ENCODE results near the gene AK1. TPM values are rescaled to one million over a fixed set of nuclear protein-coding genes. Genes with fewer than 3 reads are reported as not detected.
A peak's percentile ranks its signal among the peaks of the same experiment; 100 is the strongest.

The AK1 gene
- total RNA-seq, 1 experiment from 2014 or later, result 35.8 TPM

- ChIA-PET CTCF (no interaction called here), POLR2A (ENCODE audit: low non-redundant PET) (no interaction called here)
- no peak for DNase-seq (ENCODE audit: low spot score)
- Histone ChIP-seq H3K27me3 (replicated peaks; ENCODE audit: insufficient read depth, low read depth, low read length, poor library complexity) (no peaks in the 10 kb centered on the region), H3K27ac (ENCODE audit: low read depth, low read length, poor library complexity, severe bottlenecking) (no peak overlapping the region), H3K4me3 (ENCODE audit: low read depth, low read length, poor library complexity, severe bottlenecking) (no peak overlapping the region), H3K4me1 (ENCODE audit: insufficient read depth, low read length, poor library complexity, severe bottlenecking) (peaks cover 5% of the 10 kb centered on the region), H3K36me3 (ENCODE audit: insufficient read depth, low read length, poor library complexity, severe bottlenecking) (peaks cover 67% of the 10 kb centered on the region), H3K9me3 (ENCODE audit: low read depth, low read length, poor library complexity, severe bottlenecking) (peaks cover 15% of the 10 kb centered on the region)
- no peak for TF ChIP-seq EZH2 (IDR thresholded peaks at IDR 0.05; ENCODE audit: borderline replicate concordance, low read depth, low read length, poor library complexity, severe bottlenecking)
- intact Hi-C loops (cut with micrococcal nuclease; ENCODE audit: unreplicated experiment), result no loop called here
- BruUV-seq (replicated peaks), result no TSS peak
Observed at GRCh38 chr9:127892831-127893230, 15.4 kb upstream of the AK1 start.

- H3K36me3 ChIP-seq (ENCODE audit: insufficient read depth, low read length, poor library complexity, severe bottlenecking), result peaks cover 63% of the 10 kb centered on the region
- H3K4me3 ChIP-seq (ENCODE audit: low read depth, low read length, poor library complexity, severe bottlenecking), result no peak overlapping the region
- TF ChIP-seq EZH2 (IDR thresholded peaks at IDR 0.05; ENCODE audit: borderline replicate concordance, low read depth, low read length, poor library complexity, severe bottlenecking), result no peak
- BruUV-seq (replicated peaks), result no TSS peak
- no peaks in the 10 kb centered on the region for H3K27me3 ChIP-seq (replicated peaks; ENCODE audit: insufficient read depth, low read depth, low read length, poor library complexity)
- H3K9me3 ChIP-seq (ENCODE audit: low read depth, low read length, poor library complexity, severe bottlenecking), result peaks cover 11% of the 10 kb centered on the region
- DNase-seq (ENCODE audit: low spot score), result no peak
- POLR2A ChIA-PET (ENCODE audit: low non-redundant PET), result no interaction called here
- H3K4me1 ChIP-seq (ENCODE audit: insufficient read depth, low read length, poor library complexity, severe bottlenecking), result peaks cover 10% of the 10 kb centered on the region
- CTCF ChIA-PET, result no interaction called here
- H3K27ac ChIP-seq (ENCODE audit: low read depth, low read length, poor library complexity, severe bottlenecking), result no peak overlapping the region
- intact Hi-C loops (cut with micrococcal nuclease; ENCODE audit: unreplicated experiment), result no loop called here
Observed at GRCh38 chr9:127890053-127890452, 12.6 kb upstream of the AK1 start.

GRCh38 chr9:127887792-127888191 lies 10.3 kb upstream of the AK1 start:
- CTCF ChIA-PET, result no interaction called here
- peaks cover 40% of the 10 kb centered on the region for H3K36me3 ChIP-seq (ENCODE audit: insufficient read depth, low read length, poor library complexity, severe bottlenecking)
- peak; percentile 34 for DNase-seq (ENCODE audit: low spot score)
- H3K27me3 ChIP-seq (replicated peaks; ENCODE audit: insufficient read depth, low read depth, low read length, poor library complexity), result no peaks in the 10 kb centered on the region
- BruUV-seq (replicated peaks), result no TSS peak
- TF ChIP-seq EZH2 (IDR thresholded peaks at IDR 0.05; ENCODE audit: borderline replicate concordance, low read depth, low read length, poor library complexity, severe bottlenecking), result no peak
- TF ChIP-seq CTCF (conservative IDR thresholded peaks at IDR 0.05; ENCODE audit: low read depth, low read length), result no peak
- peaks cover 29% of the 10 kb centered on the region for H3K4me1 ChIP-seq (ENCODE audit: insufficient read depth, low read length, poor library complexity, severe bottlenecking)
- no peak overlapping the region for H3K27ac ChIP-seq (ENCODE audit: low read depth, low read length, poor library complexity, severe bottlenecking)
- intact Hi-C loops (cut with micrococcal nuclease; ENCODE audit: unreplicated experiment), result no loop called here
- H3K9me3 ChIP-seq (ENCODE audit: low read depth, low read length, poor library complexity, severe bottlenecking), result no peaks in the 10 kb centered on the region
- POLR2A ChIA-PET (ENCODE audit: low non-redundant PET), result no interaction called here
- H3K4me3 ChIP-seq (ENCODE audit: low read depth, low read length, poor library complexity, severe bottlenecking), result no peak overlapping the region

- BruUV-seq (replicated peaks), result no TSS peak
- no peaks in the 10 kb centered on the region for H3K27me3 ChIP-seq (replicated peaks; ENCODE audit: insufficient read depth, low read depth, low read length, poor library complexity)
- H3K9me3 ChIP-seq (ENCODE audit: low read depth, low read length, poor library complexity, severe bottlenecking), result no peaks in the 10 kb centered on the region
- ChIA-PET POLR2A (ENCODE audit: low non-redundant PET) (no interaction called here), CTCF (no interaction called here)
- peaks cover 32% of the 10 kb centered on the region for H3K4me1 ChIP-seq (ENCODE audit: insufficient read depth, low read length, poor library complexity, severe bottlenecking)
- no peak overlapping the region for H3K27ac ChIP-seq (ENCODE audit: low read depth, low read length, poor library complexity, severe bottlenecking)
- intact Hi-C loops (cut with micrococcal nuclease; ENCODE audit: unreplicated experiment), result no loop called here
- H3K36me3 ChIP-seq (ENCODE audit: insufficient read depth, low read length, poor library complexity, severe bottlenecking), result peaks cover 33% of the 10 kb centered on the region
- peak; percentile 40 for DNase-seq (ENCODE audit: low spot score)
- no peak overlapping the region for H3K4me3 ChIP-seq (ENCODE audit: low read depth, low read length, poor library complexity, severe bottlenecking)
- TF ChIP-seq EZH2 (IDR thresholded peaks at IDR 0.05; ENCODE audit: borderline replicate concordance, low read depth, low read length, poor library complexity, severe bottlenecking) (no peak), CTCF (conservative IDR thresholded peaks at IDR 0.05; ENCODE audit: low read depth, low read length) (no peak)
Observed at GRCh38 chr9:127886401-127886972, 9.0 kb upstream of the AK1 start.
